ENCODE results near the gene MND1.

DNA sequence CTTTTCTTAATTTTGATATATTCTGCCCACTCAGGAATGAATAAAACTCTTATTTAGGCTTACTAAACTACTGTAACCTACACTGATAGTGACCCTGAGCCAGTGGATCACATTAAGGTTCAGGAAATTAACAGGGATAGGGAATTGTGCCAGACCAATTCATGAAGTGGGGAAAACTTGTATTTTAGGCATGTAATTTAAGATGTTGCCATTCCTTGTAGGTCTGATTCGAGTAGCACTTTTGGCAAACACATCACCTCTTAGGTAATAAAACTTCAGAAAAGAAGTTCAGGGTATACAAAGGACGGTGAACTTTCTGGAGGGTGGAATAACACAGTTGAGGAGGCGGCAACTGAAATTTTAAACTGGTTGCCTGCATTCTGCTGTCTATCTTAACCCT, 54.9 kb downstream of the MND1 start:
- no peak for TF ChIP-seq NRF1 (IDR thresholded peaks at IDR 0.05; ENCODE audit: low read depth, low read length)
- no peak for TF ChIP-seq CEBPB (IDR thresholded peaks at IDR 0.05; ENCODE audit: low read depth, low read length)
- no peak for TF ChIP-seq YY1 (IDR thresholded peaks at IDR 0.05; ENCODE audit: low read depth, low read length)
- TF ChIP-seq, protein P1, sequence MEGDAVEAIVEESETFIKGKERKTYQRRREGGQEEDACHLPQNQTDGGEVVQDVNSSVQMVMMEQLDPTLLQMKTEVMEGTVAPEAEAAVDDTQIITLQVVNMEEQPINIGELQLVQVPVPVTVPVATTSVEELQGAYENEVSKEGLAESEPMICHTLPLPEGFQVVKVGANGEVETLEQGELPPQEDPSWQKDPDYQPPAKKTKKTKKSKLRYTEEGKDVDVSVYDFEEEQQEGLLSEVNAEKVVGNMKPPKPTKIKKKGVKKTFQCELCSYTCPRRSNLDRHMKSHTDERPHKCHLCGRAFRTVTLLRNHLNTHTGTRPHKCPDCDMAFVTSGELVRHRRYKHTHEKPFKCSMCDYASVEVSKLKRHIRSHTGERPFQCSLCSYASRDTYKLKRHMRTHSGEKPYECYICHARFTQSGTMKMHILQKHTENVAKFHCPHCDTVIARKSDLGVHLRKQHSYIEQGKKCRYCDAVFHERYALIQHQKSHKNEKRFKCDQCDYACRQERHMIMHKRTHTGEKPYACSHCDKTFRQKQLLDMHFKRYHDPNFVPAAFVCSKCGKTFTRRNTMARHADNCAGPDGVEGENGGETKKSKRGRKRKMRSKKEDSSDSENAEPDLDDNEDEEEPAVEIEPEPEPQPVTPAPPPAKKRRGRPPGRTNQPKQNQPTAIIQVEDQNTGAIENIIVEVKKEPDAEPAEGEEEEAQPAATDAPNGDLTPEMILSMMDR (IDR thresholded peaks at IDR 0.05; ENCODE audit: control extremely low read depth in 1 of 3, insufficient read depth in 1 of 3, low read depth in 1 of 3, low read length in 3 of 3) = no peak
- no peak for TF ChIP-seq POLR2A (IDR thresholded peaks at IDR 0.05; ENCODE audit: control extremely low read depth in 1 of 2, low read depth in 2 of 2, low read length in 2 of 2)
- no peak for TF ChIP-seq POLR2AphosphoS5 (IDR thresholded peaks at IDR 0.05; ENCODE audit: low read depth, low read length)
- no peak for TF ChIP-seq RXRA (IDR thresholded peaks at IDR 0.05; ENCODE audit: insufficient read depth, low read depth, low read length)

All from H1 (cell line).